Mesothelial cell of epicardium (in vitro differentiated cells): ENCODE results near the gene KRT20. TPM values are rescaled to one million over a fixed set of nuclear protein-coding genes. Genes with fewer than 3 reads are reported as not detected.

Source experiments
- DNase-seq, 2 experiments: peaks; one replicate each; pipeline ENCODE4 v3.0.0; 2021; ENCODE audit warnings: low spot score in 2 of 2; ENCODE audit not compliant: unreplicated experiment in 2 of 2
- H3K27ac Mint-ChIP-seq: 2 replicates; pipeline ENCODE4 v1.8.0; 2021; ENCODE audit warnings: mixed read lengths
- H3K27me3 Mint-ChIP-seq: 2 replicates; pipeline ENCODE4 v1.8.0; 2021; ENCODE audit warnings: low read depth, mixed read lengths
- H3K36me3 Mint-ChIP-seq: 2 replicates; pipeline ENCODE4 v1.8.0; 2021; ENCODE audit warnings: mixed read lengths
- H3K4me1 Mint-ChIP-seq: 2 replicates; pipeline ENCODE4 v1.8.0; 2021; ENCODE audit warnings: mixed read lengths
- H3K4me3 Mint-ChIP-seq: 2 replicates; pipeline ENCODE4 v1.8.0; 2021; ENCODE audit warnings: mild to moderate bottlenecking, moderate library complexity, mixed read lengths
- H3K9me3 Mint-ChIP-seq: 2 replicates; pipeline ENCODE4 v1.8.0; 2021; ENCODE audit warnings: mixed read lengths
- CTCF ChIP-seq: fragments of 200-600 bp; sonication (generic); IDR thresholded peaks from one replicate; pipeline ENCODE4 v1.5.0; 2021; ENCODE audit warnings: antibody characterized with exemption; ENCODE audit not compliant: unreplicated experiment
- total RNA-seq: library from RNA; stranded (reverse); gene quantifications from 3 replicates; pipeline ENCODE4 v1.2.1, GENCODE V29; 2021

Gene KRT20
- total RNA-seq, 1 donor from 2014 or later = not detected

GRCh38 chr17:40905370-40905769, 20.3 kb upstream of the KRT20 start:
- Mint-ChIP-seq H3K36me3 (no peaks in the 10 kb centered on the region), H3K9me3 (no peaks in the 10 kb centered on the region), H3K4me1 (peaks cover 21% of the 10 kb centered on the region), H3K27ac (no peak overlapping the region), H3K4me3 (no peak overlapping the region), H3K27me3 (peaks cover 6% of the 10 kb centered on the region)
- no peak for TF ChIP-seq CTCF
- DNase-seq = no peak

- TF ChIP-seq CTCF = no peak
- no peak overlapping the region for H3K4me3 Mint-ChIP-seq
- H3K27ac Mint-ChIP-seq = no peak overlapping the region
- H3K36me3 Mint-ChIP-seq = no peaks in the 10 kb centered on the region
- H3K27me3 Mint-ChIP-seq = peaks cover 6% of the 10 kb centered on the region
- peaks cover 1% of the 10 kb centered on the region for H3K4me1 Mint-ChIP-seq
- no peaks in the 10 kb centered on the region for H3K9me3 Mint-ChIP-seq
- no peak for DNase-seq
Observed at GRCh38 chr17:40903129-40903847, 18.2 kb upstream of the KRT20 start.

DNA sequence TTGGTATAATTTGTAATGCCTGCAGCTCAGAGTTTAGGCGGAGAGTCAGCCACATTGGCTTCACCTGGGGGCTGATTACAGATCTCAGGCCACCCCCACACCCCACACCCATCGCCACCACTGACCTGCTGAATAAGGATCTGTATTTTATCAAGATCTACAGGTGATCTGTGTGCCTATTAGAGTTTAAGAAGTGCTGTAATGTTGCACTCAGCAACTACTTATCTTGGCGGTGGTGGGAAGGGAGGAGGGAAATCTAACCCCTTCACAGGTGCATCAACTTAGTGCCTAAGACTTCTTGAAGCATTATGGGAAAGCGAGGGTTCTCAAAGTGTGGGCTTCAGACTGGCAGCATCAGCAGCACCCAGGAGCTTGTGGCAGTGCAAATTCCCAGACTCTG, 17.5 kb upstream of the KRT20 start:
- Mint-ChIP-seq H3K4me3 (no peak overlapping the region), H3K36me3 (no peaks in the 10 kb centered on the region), H3K9me3 (no peaks in the 10 kb centered on the region), H3K4me1 (no peaks in the 10 kb centered on the region), H3K27ac (no peak overlapping the region), H3K27me3 (peaks cover 6% of the 10 kb centered on the region)
- no peak for TF ChIP-seq CTCF
- DNase-seq = no peak

DNA sequence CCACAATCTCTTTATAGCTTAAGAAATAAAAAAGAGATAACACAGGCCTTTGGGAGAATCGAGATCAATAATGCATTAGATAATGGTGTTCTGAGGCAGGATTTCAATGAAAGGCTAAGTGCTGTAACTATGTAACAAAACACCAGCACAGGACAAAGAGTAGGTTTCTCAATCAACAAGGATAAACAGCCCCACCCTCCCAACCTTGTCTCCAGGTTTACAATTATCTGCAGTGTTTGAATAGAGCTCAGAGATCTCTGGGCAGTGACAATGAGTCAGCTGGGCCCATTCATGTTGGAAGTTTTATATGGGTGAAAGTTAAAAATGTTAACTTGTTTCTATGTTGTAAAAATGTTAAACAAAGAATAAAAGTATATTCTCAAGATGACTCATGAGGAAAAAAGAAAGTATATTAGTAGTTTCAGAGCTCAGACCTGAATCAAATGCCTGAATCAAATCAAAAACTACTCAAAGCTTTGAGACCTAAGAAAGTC, 17.0 kb upstream of the KRT20 start:
- Mint-ChIP-seq H3K27me3 (peaks cover 6% of the 10 kb centered on the region), H3K27ac (no peak overlapping the region), H3K4me1 (peaks cover 3% of the 10 kb centered on the region), H3K9me3 (no peaks in the 10 kb centered on the region), H3K36me3 (no peaks in the 10 kb centered on the region), H3K4me3 (no peak overlapping the region)
- no peak for DNase-seq
- no peak for TF ChIP-seq CTCF

DNA sequence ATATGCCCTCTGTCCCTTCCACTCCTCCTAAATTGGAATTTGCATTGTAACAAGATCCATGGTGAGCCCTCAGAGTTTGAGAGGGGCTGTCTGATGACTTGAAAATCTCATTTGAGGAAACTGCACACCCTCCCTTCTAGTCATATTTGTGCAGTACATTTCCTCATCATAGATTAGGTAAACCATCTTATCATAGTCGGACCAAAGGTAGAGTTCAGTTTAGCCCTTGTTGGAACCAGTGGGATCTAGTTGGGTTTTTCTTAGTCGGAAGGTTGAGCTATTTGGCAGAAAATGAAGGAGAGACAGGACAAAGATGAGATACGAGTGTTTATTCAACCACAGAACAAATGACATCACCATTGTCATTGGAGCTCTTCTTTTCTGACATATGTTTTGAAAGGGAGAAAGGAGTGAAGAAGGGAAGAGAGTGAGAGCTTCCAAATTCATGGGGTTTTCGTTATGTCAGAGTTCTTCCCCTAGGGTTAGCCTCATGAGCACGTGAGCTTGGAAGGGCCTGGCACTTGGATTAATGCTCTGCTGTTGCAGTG, 15.8 kb upstream of the KRT20 start:
- no peak overlapping the region for H3K4me3 Mint-ChIP-seq
- peaks cover 7% of the 10 kb centered on the region for H3K27me3 Mint-ChIP-seq

More for the DNA sequence above, 15.8 kb upstream of the KRT20 start:
- no peak for DNase-seq
- H3K36me3 Mint-ChIP-seq = no peaks in the 10 kb centered on the region
- peaks cover 6% of the 10 kb centered on the region for H3K4me1 Mint-ChIP-seq
- no peak for TF ChIP-seq CTCF
- H3K27ac Mint-ChIP-seq = no peak overlapping the region
- no peaks in the 10 kb centered on the region for H3K9me3 Mint-ChIP-seq
